ENCODE measurements around the gene PNPLA8. TPM values are rescaled to one million over a fixed set of nuclear protein-coding genes. Genes with fewer than 3 reads are reported as not detected.

PNPLA8 gene
- total RNA-seq, 1 donor from 2014 or later: 23.1 TPM

DNA sequence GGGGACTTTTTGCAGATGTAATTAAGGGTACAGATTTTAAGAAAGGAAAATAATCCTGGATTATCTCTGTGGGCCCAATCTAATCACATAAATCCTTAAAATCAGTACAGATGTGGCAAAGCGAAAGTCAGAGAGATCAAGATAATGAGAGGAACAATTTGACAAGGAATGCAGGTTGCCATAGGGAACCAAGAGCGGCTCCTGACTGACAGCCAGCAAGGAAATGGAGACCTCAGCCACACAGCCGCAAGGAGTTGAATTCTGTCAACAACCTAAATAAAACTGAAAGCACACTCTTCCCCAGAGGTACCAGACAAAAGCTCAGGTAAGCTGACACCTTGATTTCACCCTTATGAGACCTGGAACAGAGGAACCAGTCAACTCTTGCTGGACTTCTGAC lies 3.4 kb upstream of the PNPLA8 start:
- peaks cover 6% of the 10 kb centered on the region for H3K4me1 ChIP-seq (ENCODE audit: insufficient read depth, low read length)
- H3K9ac ChIP-seq (ENCODE audit: low read length): no peak overlapping the region
- no peak for DNase-seq (ENCODE audit: low read depth)
- peaks cover 8% of the 10 kb centered on the region for H3K79me2 ChIP-seq (ENCODE audit: insufficient read depth, low read length)
- H3K27ac ChIP-seq (ENCODE audit: low read depth, low read length): no peak overlapping the region
- H3K27me3 ChIP-seq (ENCODE audit: insufficient read depth, low read length): no peaks in the 10 kb centered on the region
- no peak overlapping the region for H3K4me2 ChIP-seq (ENCODE audit: low read length)
- H3K4me3 ChIP-seq (ENCODE audit: insufficient read depth, low read depth, low read length): no peak overlapping the region
- no peaks in the 10 kb centered on the region for H3K36me3 ChIP-seq (ENCODE audit: insufficient read depth, low read length)
- Mint-ChIP-seq H3K4me3 (ENCODE audit: unreplicated experiment) (no peak overlapping the region), H3K4me1 (ENCODE audit: low read depth, unreplicated experiment) (peaks cover 7% of the 10 kb centered on the region), H3K36me3 (ENCODE audit: low read depth, unreplicated experiment) (no peaks in the 10 kb centered on the region), H3K9me3 (ENCODE audit: unreplicated experiment) (no peaks in the 10 kb centered on the region), H3K27me3 (ENCODE audit: low read depth, unreplicated experiment) (no peaks in the 10 kb centered on the region), H3K27ac (ENCODE audit: unreplicated experiment) (no peak overlapping the region)
- no peaks in the 10 kb centered on the region for H4K20me1 ChIP-seq (ENCODE audit: insufficient read depth, low read length)
- no peaks in the 10 kb centered on the region for H3K9me3 ChIP-seq (ENCODE audit: insufficient read depth, low read depth, low read length)
- no peak for FAIRE-seq
- TF ChIP-seq CTCF (IDR thresholded peaks at IDR 0.05; ENCODE audit: insufficient read depth, low read depth, low read length): no peak
- no peak for TF ChIP-seq EZH2 (IDR thresholded peaks at IDR 0.05; ENCODE audit: insufficient read depth, low read length)
- no peak overlapping the region for H2AFZ ChIP-seq (ENCODE audit: low read depth, low read length)

DNA sequence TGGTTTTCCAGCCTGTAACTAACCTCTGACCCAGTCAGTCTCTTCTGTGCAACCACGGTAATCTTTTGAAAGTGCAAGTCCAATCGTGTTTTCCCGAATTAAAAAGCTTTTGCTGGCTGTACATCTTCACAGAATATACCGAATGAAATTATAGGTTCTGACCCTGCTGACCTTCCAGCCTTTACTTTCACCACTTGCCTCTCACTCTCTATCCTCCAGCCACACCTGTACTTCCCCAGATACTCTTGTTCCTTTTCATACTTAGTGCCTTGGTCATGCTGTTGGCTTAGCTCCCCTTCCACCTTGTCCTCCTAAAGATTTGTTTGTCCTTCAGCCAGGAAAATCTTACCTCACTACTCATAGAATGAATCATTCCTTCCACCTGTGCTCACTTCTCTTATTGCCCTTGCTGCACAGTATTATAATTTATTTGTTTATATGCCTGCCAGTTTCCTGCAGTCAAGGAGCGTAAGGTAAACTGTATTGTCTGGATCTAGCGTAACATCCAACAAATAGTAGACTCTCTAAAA lies 2.3 kb upstream of the PNPLA8 start:
- Mint-ChIP-seq H3K36me3 (ENCODE audit: low read depth, unreplicated experiment) (no peaks in the 10 kb centered on the region), H3K9me3 (ENCODE audit: unreplicated experiment) (no peaks in the 10 kb centered on the region), H3K4me3 (ENCODE audit: unreplicated experiment) (peak overlapping the region; percentile 46), H3K27me3 (ENCODE audit: low read depth, unreplicated experiment) (no peaks in the 10 kb centered on the region), H3K4me1 (ENCODE audit: low read depth, unreplicated experiment) (peaks cover 17% of the 10 kb centered on the region), H3K27ac (ENCODE audit: unreplicated experiment) (no peak overlapping the region)
- DNase-seq (ENCODE audit: low read depth) (no peak), FAIRE-seq (no peak)
- Histone ChIP-seq H2AFZ (ENCODE audit: low read depth, low read length) (no peak overlapping the region), H4K20me1 (ENCODE audit: insufficient read depth, low read length) (peaks cover 7% of the 10 kb centered on the region), H3K9ac (ENCODE audit: low read length) (no peak overlapping the region), H3K27ac (ENCODE audit: low read depth, low read length) (no peak overlapping the region), H3K4me3 (ENCODE audit: insufficient read depth, low read depth, low read length) (no peak overlapping the region), H3K9me3 (ENCODE audit: insufficient read depth, low read depth, low read length) (no peaks in the 10 kb centered on the region), H3K4me1 (ENCODE audit: insufficient read depth, low read length) (peaks cover 7% of the 10 kb centered on the region), H3K27me3 (ENCODE audit: insufficient read depth, low read length) (no peaks in the 10 kb centered on the region), H3K36me3 (ENCODE audit: insufficient read depth, low read length) (no peaks in the 10 kb centered on the region), H3K4me2 (ENCODE audit: low read length) (no peak overlapping the region), H3K79me2 (ENCODE audit: insufficient read depth, low read length) (peaks cover 19% of the 10 kb centered on the region)
- TF ChIP-seq EZH2 (IDR thresholded peaks at IDR 0.05; ENCODE audit: insufficient read depth, low read length): no peak
- no peak for TF ChIP-seq CTCF (IDR thresholded peaks at IDR 0.05; ENCODE audit: insufficient read depth, low read depth, low read length)

GRCh38 chr7:108526768-108527017 lies 758 bp upstream of the PNPLA8 start:
- H3K4me1 ChIP-seq (ENCODE audit: insufficient read depth, low read length): peaks cover 10% of the 10 kb centered on the region
- H4K20me1 ChIP-seq (ENCODE audit: insufficient read depth, low read length): peaks cover 16% of the 10 kb centered on the region
- Mint-ChIP-seq H3K9me3 (ENCODE audit: unreplicated experiment) (no peaks in the 10 kb centered on the region), H3K4me3 (ENCODE audit: unreplicated experiment) (peak overlapping the region; percentile 98), H3K27ac (ENCODE audit: unreplicated experiment) (peak overlapping the region; percentile 97), H3K27me3 (ENCODE audit: low read depth, unreplicated experiment) (no peaks in the 10 kb centered on the region), H3K36me3 (ENCODE audit: low read depth, unreplicated experiment) (no peaks in the 10 kb centered on the region), H3K4me1 (ENCODE audit: low read depth, unreplicated experiment) (peaks cover 20% of the 10 kb centered on the region)
- H3K9ac ChIP-seq (ENCODE audit: low read length): peak overlapping the region; percentile 92
- DNase-seq (ENCODE audit: low read depth): no peak
- peak overlapping the region; percentile 83 for H2AFZ ChIP-seq (ENCODE audit: low read depth, low read length)
- H3K27ac ChIP-seq (ENCODE audit: low read depth, low read length): peak overlapping the region; percentile 95
- H3K79me2 ChIP-seq (ENCODE audit: insufficient read depth, low read length): peaks cover 34% of the 10 kb centered on the region
- peak overlapping the region; percentile 81 for H3K4me3 ChIP-seq (ENCODE audit: insufficient read depth, low read depth, low read length)
- H3K4me2 ChIP-seq (ENCODE audit: low read length): peak overlapping the region; percentile 85
- no peak for FAIRE-seq
- TF ChIP-seq CTCF (IDR thresholded peaks at IDR 0.05; ENCODE audit: insufficient read depth, low read depth, low read length) (no peak), EZH2 (IDR thresholded peaks at IDR 0.05; ENCODE audit: insufficient read depth, low read length) (no peak)
- no peaks in the 10 kb centered on the region for H3K9me3 ChIP-seq (ENCODE audit: insufficient read depth, low read depth, low read length)
- no peaks in the 10 kb centered on the region for H3K36me3 ChIP-seq (ENCODE audit: insufficient read depth, low read length)
- H3K27me3 ChIP-seq (ENCODE audit: insufficient read depth, low read length): no peaks in the 10 kb centered on the region
